ENCODE results near the gene MCM3AP. TPM values are rescaled to one million over a fixed set of nuclear protein-coding genes. Genes with fewer than 3 reads are reported as not detected.

Gene MCM3AP
- total RNA-seq, 1 experiment from 2014 or later: 27.5 TPM

GRCh38 chr21:46187814-46188213, 97.6 kb downstream of the MCM3AP start:
- DNase-seq (ENCODE audit: low read depth): no peak

- no peak for DNase-seq (ENCODE audit: low read depth)
Measured at GRCh38 chr21:46187261-46187660, 98.2 kb downstream of the MCM3AP start.

GRCh38 chr21:46185716-46186115, 99.7 kb downstream of the MCM3AP start:
- DNase-seq (ENCODE audit: low read depth): peak; percentile 10

Other genes starting within 250 kb of the MCM3AP start
- 680 and 1,049 TPM in 2 replicates for gene COL6A2, start 187.5 kb downstream of the MCM3AP start, total RNA-seq (2014; rRNA removed; shearing (Covaris generic))
- 0.20 and 0.36 TPM in 2 replicates for gene FTCD, start 130.0 kb downstream of the MCM3AP start, total RNA-seq (2014; rRNA removed; shearing (Covaris generic))
- 17.2 and 18.6 TPM in 2 replicates for gene SPATC1L, start 101.2 kb downstream of the MCM3AP start, total RNA-seq (2014; rRNA removed; shearing (Covaris generic))
- gene LSS, start 56.8 kb downstream of the MCM3AP start, total RNA-seq (2014; rRNA removed; shearing (Covaris generic)): 26.7 and 32.9 TPM in 2 replicates
- 9.9 and 18.5 TPM in 2 replicates for gene YBEY, start 731 bp upstream of the MCM3AP start, total RNA-seq (2014; rRNA removed; shearing (Covaris generic))
- 8.9 TPM in 2 replicates for gene C21orf58, start 38.3 kb upstream of the MCM3AP start, total RNA-seq (2014; rRNA removed; shearing (Covaris generic))
- 11.7 and 13.6 TPM in 2 replicates for gene PCNT, start 38.5 kb upstream of the MCM3AP start, total RNA-seq (2014; rRNA removed; shearing (Covaris generic))
- gene DIP2A, start 173.3 kb upstream of the MCM3AP start, total RNA-seq (2014; rRNA removed; shearing (Covaris generic)): 13.6 and 14.3 TPM in 2 replicates

All from RPMI7951 (cell line).